ENCODE measurements around the gene TMEM97.

The TMEM97 gene

DNA sequence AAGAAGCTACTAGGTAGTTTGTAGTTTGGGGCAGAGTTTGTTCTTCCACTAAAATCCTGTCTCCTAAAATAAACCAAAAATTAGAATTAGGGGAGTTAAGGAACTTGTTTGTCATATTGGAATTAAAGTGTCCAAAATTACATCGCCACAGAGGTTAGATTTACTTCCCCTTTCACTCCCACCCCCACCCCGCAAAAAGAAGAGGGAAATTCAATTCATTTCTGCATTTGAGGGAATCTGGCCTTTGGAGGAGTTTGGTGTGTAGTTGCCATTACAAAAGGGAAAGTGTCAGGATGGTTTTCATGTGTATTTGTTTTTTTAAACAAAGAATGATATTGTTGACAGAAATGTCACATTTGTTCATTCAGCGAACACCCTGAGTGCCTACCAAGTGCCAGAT lies 5.8 kb downstream of the TMEM97 start:
- Histone ChIP-seq H3K4me2 (ENCODE audit: low read length) (no peak overlapping the region), H3K4me1 (ENCODE audit: control insufficient read depth, low read depth, low read length) (peaks cover 5% of the 10 kb centered on the region), H3K27me3 (ENCODE audit: insufficient read depth, low read length, poor library complexity) (no peaks in the 10 kb centered on the region), H4K8ac (ENCODE audit: low read depth, low read length) (no peak overlapping the region), H2AK5ac (ENCODE audit: low read length) (no peak overlapping the region), H3K18ac (ENCODE audit: low read length) (no peak overlapping the region), H3K79me2 (ENCODE audit: control insufficient read depth, insufficient read depth, low read length) (peaks cover 55% of the 10 kb centered on the region), H3K27ac (ENCODE audit: low read depth, low read length) (no peak overlapping the region), H2BK15ac (replicated peaks; ENCODE audit: low read depth) (no peak overlapping the region), H3K56ac (ENCODE audit: low read length) (no peak overlapping the region), H3K23ac (ENCODE audit: low read length) (no peak overlapping the region), H3K79me1 (ENCODE audit: low read length) (peaks cover 16% of the 10 kb centered on the region), H3K4me3 (ENCODE audit: low read length) (no peak overlapping the region), H3K4ac (ENCODE audit: low read depth, low read length) (no peak overlapping the region), H2BK120ac (ENCODE audit: low read depth, low read length) (no peak overlapping the region), H3K9ac (ENCODE audit: low read length) (peak overlapping the region; percentile 4), H2BK5ac (ENCODE audit: low read length) (no peak overlapping the region), H3K36me3 (ENCODE audit: control insufficient read depth, insufficient read depth, low read length) (peaks cover 11% of the 10 kb centered on the region), H4K5ac (ENCODE audit: low read length) (no peak overlapping the region)
- DNase-seq, result no peak
- WGBS (ENCODE audit: extremely low coverage, insufficient coverage, low lambda C conversion rate), result no CpG with 5 or more reads among the region's 3 CpGs

- Histone ChIP-seq H3K36me3 (ENCODE audit: control insufficient read depth, insufficient read depth, low read length) (peaks cover 11% of the 10 kb centered on the region), H2BK15ac (replicated peaks; ENCODE audit: low read depth) (no peak overlapping the region), H2BK120ac (ENCODE audit: low read depth, low read length) (no peak overlapping the region), H3K27ac (ENCODE audit: low read depth, low read length) (no peak overlapping the region), H3K79me2 (ENCODE audit: control insufficient read depth, insufficient read depth, low read length) (peaks cover 51% of the 10 kb centered on the region), H3K56ac (ENCODE audit: low read length) (no peak overlapping the region), H3K79me1 (ENCODE audit: low read length) (peaks cover 15% of the 10 kb centered on the region), H3K4me2 (ENCODE audit: low read length) (no peak overlapping the region), H2AK5ac (ENCODE audit: low read length) (no peak overlapping the region), H3K27me3 (ENCODE audit: insufficient read depth, low read length, poor library complexity) (no peaks in the 10 kb centered on the region), H3K4ac (ENCODE audit: low read depth, low read length) (no peak overlapping the region), H4K5ac (ENCODE audit: low read length) (no peak overlapping the region), H3K4me1 (ENCODE audit: control insufficient read depth, low read depth, low read length) (peaks cover 4% of the 10 kb centered on the region), H2BK5ac (ENCODE audit: low read length) (no peak overlapping the region), H3K4me3 (ENCODE audit: low read length) (no peak overlapping the region), H3K18ac (ENCODE audit: low read length) (no peak overlapping the region), H3K9ac (ENCODE audit: low read length) (no peak overlapping the region), H4K8ac (ENCODE audit: low read depth, low read length) (no peak overlapping the region), H3K23ac (ENCODE audit: low read length) (no peak overlapping the region)
- WGBS (ENCODE audit: extremely low coverage, insufficient coverage, low lambda C conversion rate), result no CpG with 5 or more reads among the region's 5 CpGs
- DNase-seq, result no peak
Measured at GRCh38 chr17:28325211-28325610, 6.2 kb downstream of the TMEM97 start.

DNA sequence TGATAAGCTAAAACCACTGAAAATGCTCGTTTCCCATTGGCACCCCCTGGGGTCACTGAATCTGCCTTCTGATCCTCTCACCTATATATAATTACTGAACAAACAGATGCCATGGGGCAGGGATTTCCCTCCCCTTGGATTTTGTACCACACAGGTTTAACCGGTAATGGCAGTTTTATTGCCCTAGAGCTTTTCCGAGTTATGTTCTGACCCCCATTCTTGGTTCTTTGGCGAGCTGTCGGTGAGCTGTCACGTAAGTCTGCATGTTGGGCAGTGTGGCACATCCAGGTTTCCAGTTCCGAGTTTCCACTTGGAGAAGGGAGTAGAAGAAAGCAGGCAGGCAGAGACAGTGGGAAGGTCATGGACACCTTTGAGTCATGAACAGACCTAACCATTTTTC lies 7.1 kb downstream of the TMEM97 start:
- H3K79me1 ChIP-seq (ENCODE audit: low read length), result peaks cover 12% of the 10 kb centered on the region
- H2AK5ac ChIP-seq (ENCODE audit: low read length), result no peak overlapping the region
- peaks cover 11% of the 10 kb centered on the region for H3K36me3 ChIP-seq (ENCODE audit: control insufficient read depth, insufficient read depth, low read length)
- no peak overlapping the region for H2BK120ac ChIP-seq (ENCODE audit: low read depth, low read length)
- H3K4me3 ChIP-seq (ENCODE audit: low read length), result no peak overlapping the region
- no peak overlapping the region for H2BK15ac ChIP-seq (replicated peaks; ENCODE audit: low read depth)
- H3K23ac ChIP-seq (ENCODE audit: low read length), result no peak overlapping the region
- no peak for DNase-seq
- no peak overlapping the region for H4K8ac ChIP-seq (ENCODE audit: low read depth, low read length)
- H3K4me2 ChIP-seq (ENCODE audit: low read length), result no peak overlapping the region
- H3K4ac ChIP-seq (ENCODE audit: low read depth, low read length), result no peak overlapping the region
- H3K79me2 ChIP-seq (ENCODE audit: control insufficient read depth, insufficient read depth, low read length), result peaks cover 42% of the 10 kb centered on the region
- no peak overlapping the region for H3K56ac ChIP-seq (ENCODE audit: low read length)
- no peaks in the 10 kb centered on the region for H3K4me1 ChIP-seq (ENCODE audit: control insufficient read depth, low read depth, low read length)
- no CpG with 5 or more reads among the region's 7 CpGs for WGBS (ENCODE audit: extremely low coverage, insufficient coverage, low lambda C conversion rate)
- H3K18ac ChIP-seq (ENCODE audit: low read length), result no peak overlapping the region
- no peak overlapping the region for H3K27ac ChIP-seq (ENCODE audit: low read depth, low read length)
- no peak overlapping the region for H4K5ac ChIP-seq (ENCODE audit: low read length)
- no peak overlapping the region for H2BK5ac ChIP-seq (ENCODE audit: low read length)
- H3K27me3 ChIP-seq (ENCODE audit: insufficient read depth, low read length, poor library complexity), result no peaks in the 10 kb centered on the region
- H3K9ac ChIP-seq (ENCODE audit: low read length), result no peak overlapping the region

- Histone ChIP-seq H3K79me2 (ENCODE audit: control insufficient read depth, insufficient read depth, low read length) (peaks cover 32% of the 10 kb centered on the region), H4K5ac (ENCODE audit: low read length) (no peak overlapping the region), H3K79me1 (ENCODE audit: low read length) (peaks cover 12% of the 10 kb centered on the region), H3K4ac (ENCODE audit: low read depth, low read length) (no peak overlapping the region), H2AK5ac (ENCODE audit: low read length) (no peak overlapping the region), H3K36me3 (ENCODE audit: control insufficient read depth, insufficient read depth, low read length) (peaks cover 11% of the 10 kb centered on the region), H2BK120ac (ENCODE audit: low read depth, low read length) (no peak overlapping the region), H3K23ac (ENCODE audit: low read length) (no peak overlapping the region), H4K8ac (ENCODE audit: low read depth, low read length) (no peak overlapping the region), H2BK5ac (ENCODE audit: low read length) (no peak overlapping the region), H3K4me3 (ENCODE audit: low read length) (no peak overlapping the region), H3K4me1 (ENCODE audit: control insufficient read depth, low read depth, low read length) (no peaks in the 10 kb centered on the region), H3K27ac (ENCODE audit: low read depth, low read length) (no peak overlapping the region), H3K9ac (ENCODE audit: low read length) (no peak overlapping the region), H3K27me3 (ENCODE audit: insufficient read depth, low read length, poor library complexity) (no peaks in the 10 kb centered on the region), H3K4me2 (ENCODE audit: low read length) (no peak overlapping the region), H3K56ac (ENCODE audit: low read length) (no peak overlapping the region), H2BK15ac (replicated peaks; ENCODE audit: low read depth) (no peak overlapping the region), H3K18ac (ENCODE audit: low read length) (no peak overlapping the region)
- DNase-seq, result no peak
- no CpG with 5 or more reads among the region's 9 CpGs for WGBS (ENCODE audit: extremely low coverage, insufficient coverage, low lambda C conversion rate)
Measured at GRCh38 chr17:28327031-28327607, 8.1 kb downstream of the TMEM97 start.

DNA sequence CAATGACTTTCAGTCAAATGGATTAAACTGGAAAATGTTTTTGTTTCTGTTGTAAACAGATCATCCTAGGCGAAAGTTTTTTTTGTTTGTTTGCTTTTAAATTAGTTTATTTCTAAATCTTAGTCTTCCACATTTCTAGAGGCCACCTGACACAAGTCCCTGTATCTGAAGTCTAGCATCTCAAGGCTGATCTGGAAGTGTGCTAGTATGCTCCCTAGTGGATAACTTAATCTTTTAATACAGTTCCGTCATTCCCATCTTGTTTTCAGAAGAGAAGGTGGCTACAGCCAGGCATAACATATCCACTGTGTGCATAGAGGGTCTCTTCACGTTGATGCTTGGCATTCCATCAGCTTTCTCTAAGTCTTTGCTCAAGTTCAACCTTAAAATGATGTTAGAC lies 8.7 kb downstream of the TMEM97 start:
- Histone ChIP-seq H3K56ac (ENCODE audit: low read length) (no peak overlapping the region), H3K27ac (ENCODE audit: low read depth, low read length) (no peak overlapping the region), H3K36me3 (ENCODE audit: control insufficient read depth, insufficient read depth, low read length) (peaks cover 11% of the 10 kb centered on the region), H3K18ac (ENCODE audit: low read length) (no peak overlapping the region), H4K8ac (ENCODE audit: low read depth, low read length) (no peak overlapping the region), H3K4ac (ENCODE audit: low read depth, low read length) (no peak overlapping the region), H2BK120ac (ENCODE audit: low read depth, low read length) (no peak overlapping the region), H2BK15ac (replicated peaks; ENCODE audit: low read depth) (no peak overlapping the region), H2AK5ac (ENCODE audit: low read length) (no peak overlapping the region), H3K79me2 (ENCODE audit: control insufficient read depth, insufficient read depth, low read length) (peaks cover 26% of the 10 kb centered on the region), H3K79me1 (ENCODE audit: low read length) (peaks cover 12% of the 10 kb centered on the region), H2BK5ac (ENCODE audit: low read length) (no peak overlapping the region), H3K4me3 (ENCODE audit: low read length) (no peak overlapping the region), H3K4me2 (ENCODE audit: low read length) (no peak overlapping the region), H3K9ac (ENCODE audit: low read length) (no peak overlapping the region), H3K27me3 (ENCODE audit: insufficient read depth, low read length, poor library complexity) (no peaks in the 10 kb centered on the region), H3K4me1 (ENCODE audit: control insufficient read depth, low read depth, low read length) (no peaks in the 10 kb centered on the region), H4K5ac (ENCODE audit: low read length) (no peak overlapping the region), H3K23ac (ENCODE audit: low read length) (no peak overlapping the region)
- DNase-seq, result no peak
- no CpG with 5 or more reads among the region's 3 CpGs for WGBS (ENCODE audit: extremely low coverage, insufficient coverage, low lambda C conversion rate)

DNA sequence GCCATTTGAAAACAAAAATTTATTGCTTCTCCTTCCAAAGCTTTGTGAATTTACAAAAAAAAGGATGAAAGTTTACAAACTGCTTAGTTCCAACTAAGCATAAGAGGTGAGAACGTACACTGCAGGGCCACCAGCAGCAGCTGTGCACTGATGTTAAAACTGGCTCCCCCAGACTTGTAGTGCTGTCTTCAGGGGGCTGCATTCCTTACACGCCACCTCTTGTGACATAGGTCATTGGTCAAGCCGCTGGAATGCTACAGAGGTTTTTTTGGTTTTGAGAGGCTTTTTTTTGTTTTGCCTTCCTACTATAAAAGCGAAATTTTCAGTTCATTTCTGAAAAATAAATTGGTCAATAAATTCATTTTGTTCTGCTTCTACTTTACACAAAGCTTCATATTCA lies 9.3 kb downstream of the TMEM97 start:
- Histone ChIP-seq H3K4me1 (ENCODE audit: control insufficient read depth, low read depth, low read length) (no peaks in the 10 kb centered on the region), H3K9ac (ENCODE audit: low read length) (no peak overlapping the region), H2AK5ac (ENCODE audit: low read length) (no peak overlapping the region), H3K27ac (ENCODE audit: low read depth, low read length) (no peak overlapping the region), H3K79me1 (ENCODE audit: low read length) (peaks cover 12% of the 10 kb centered on the region), H3K23ac (ENCODE audit: low read length) (no peak overlapping the region), H3K79me2 (ENCODE audit: control insufficient read depth, insufficient read depth, low read length) (peaks cover 21% of the 10 kb centered on the region), H3K4me3 (ENCODE audit: low read length) (no peak overlapping the region), H2BK120ac (ENCODE audit: low read depth, low read length) (no peak overlapping the region), H4K8ac (ENCODE audit: low read depth, low read length) (no peak overlapping the region), H3K56ac (ENCODE audit: low read length) (no peak overlapping the region), H3K27me3 (ENCODE audit: insufficient read depth, low read length, poor library complexity) (no peaks in the 10 kb centered on the region), H3K4me2 (ENCODE audit: low read length) (no peak overlapping the region), H3K18ac (ENCODE audit: low read length) (no peak overlapping the region), H3K36me3 (ENCODE audit: control insufficient read depth, insufficient read depth, low read length) (peaks cover 11% of the 10 kb centered on the region), H4K5ac (ENCODE audit: low read length) (no peak overlapping the region), H2BK15ac (replicated peaks; ENCODE audit: low read depth) (no peak overlapping the region), H3K4ac (ENCODE audit: low read depth, low read length) (no peak overlapping the region), H2BK5ac (ENCODE audit: low read length) (no peak overlapping the region)
- no CpG with 5 or more reads among the region's 4 CpGs for WGBS (ENCODE audit: extremely low coverage, insufficient coverage, low lambda C conversion rate)
- no peak for DNase-seq
